ENCODE results near the gene CYSLTR2. TPM values are rescaled to one million over a fixed set of nuclear protein-coding genes. Genes with fewer than 3 reads are reported as not detected.

The CYSLTR2 gene
- total and polyA plus RNA-seq, 2 of the 8 experiments (the other 6 are each of a cell fraction or from before 2014, with no cell fraction given) = not detected

GRCh38 chr13:48629277-48629676 lies 24.5 kb upstream of the CYSLTR2 start:
- H2AFZ ChIP-seq (ENCODE audit: low read length) = no peak overlapping the region
- H3K9ac ChIP-seq (replicated peaks in 1 of 4; ENCODE audit: extremely low read depth in 1 of 4, low read depth in 3 of 4, low read length in 3 of 4) = no peak overlapping the region
- TF ChIP-seq CHD1 (IDR thresholded peaks at IDR 0.05; ENCODE audit: low read depth, low read length) (no peak), CTBP2 (IDR thresholded peaks at IDR 0.05; ENCODE audit: borderline replicate concordance, insufficient read depth, insufficient read length, low read length) (no peak)
- H3K4me2 ChIP-seq (ENCODE audit: insufficient read depth in 1 of 2, low read depth in 2 of 2, low read length in 2 of 2) = no peak overlapping the region
- no peak overlapping the region for H4K8ac ChIP-seq (ENCODE audit: extremely low read depth, insufficient read depth, low read length)
- no peaks in the 10 kb centered on the region for H3K79me1 ChIP-seq (ENCODE audit: low read depth, low read length)
- FAIRE-seq (no peak), DNase-seq (ENCODE audit: low read depth in 1 of 2, low spot score in 2 of 2) (no peak)
- H3K27me3 ChIP-seq (replicated peaks in 1 of 4; ENCODE audit: control insufficient read depth in 3 of 4, extremely low read depth in 1 of 4, insufficient read depth in 3 of 4, low read length in 3 of 4) = no peaks in the 10 kb centered on the region
- no peaks in the 10 kb centered on the region for H4K20me1 ChIP-seq (replicated peaks in 1 of 2; ENCODE audit: control insufficient read depth in 1 of 2, insufficient read depth in 2 of 2, low read length in 2 of 2)
- no peaks in the 10 kb centered on the region for H3K9me3 ChIP-seq (ENCODE audit: insufficient read depth in 2 of 2, low read depth in 1 of 2, low read length in 1 of 2)
- ChIA-PET POLR2A (ENCODE audit: partially characterized antibody) (no interaction called here), CTCF (ENCODE audit: partially characterized antibody) (no interaction called here)
- H3K23ac ChIP-seq (ENCODE audit: insufficient read length) = no peak overlapping the region
- no peak overlapping the region for H3K14ac ChIP-seq (ENCODE audit: insufficient read length)
- no peak overlapping the region for H3K27ac ChIP-seq (ENCODE audit: low read depth, low read length)
- no peaks in the 10 kb centered on the region for H3K36me3 ChIP-seq (ENCODE audit: control insufficient read depth in 2 of 4, insufficient read depth in 4 of 4, low read length in 3 of 4)
- H3K4ac ChIP-seq (replicated peaks; ENCODE audit: insufficient read length, low read depth, low read length) = no peak overlapping the region
- no peak overlapping the region for H2BK12ac ChIP-seq (ENCODE audit: low read depth, low read length)
- no peak overlapping the region for H4K91ac ChIP-seq (replicated peaks; ENCODE audit: insufficient read length, low read length)
- no peak overlapping the region for H2BK15ac ChIP-seq (ENCODE audit: low read length)
- H4K5ac ChIP-seq (ENCODE audit: insufficient read length, low read depth, low read length) = no peak overlapping the region
- no peaks in the 10 kb centered on the region for H3K23me2 ChIP-seq (ENCODE audit: low read depth, low read length)
- H3K4me3 ChIP-seq (ENCODE audit: extremely low read depth in 1 of 4, insufficient read depth in 2 of 4, low read depth in 3 of 4, low read length in 4 of 4) = no peak overlapping the region
- H3K56ac ChIP-seq (replicated peaks; ENCODE audit: insufficient read length, low read depth, low read length) = no peak overlapping the region
- no peak overlapping the region for H2BK120ac ChIP-seq (replicated peaks; ENCODE audit: low read depth, low read length)
- H3K18ac ChIP-seq (ENCODE audit: extremely low read depth, low read length) = no peak overlapping the region
- H2AK5ac ChIP-seq (ENCODE audit: low read depth, low read length) = no peak overlapping the region
- H2BK5ac ChIP-seq (ENCODE audit: low read depth, low read length) = no peak overlapping the region
- H3K79me2 ChIP-seq (ENCODE audit: control insufficient read depth in 1 of 2, insufficient read depth in 2 of 2, low read length in 2 of 2) = no peaks in the 10 kb centered on the region
- WGBS, 2 experiments (ENCODE audit: extremely low coverage in 1 of 2, insufficient coverage in 1 of 2, insufficient read length in 1 of 2, insufficient replicate concordance in 2 of 2, low coverage in 1 of 2, low lambda C conversion rate in 2 of 2, missing lambda C conversion rate in 1 of 2) = 91% methylated on average over 4 of the region's 4 CpGs; no CpG with 5 or more reads in 1 of the 2 experiments
- no peaks in the 10 kb centered on the region for H3K4me1 ChIP-seq (replicated peaks in 1 of 4; ENCODE audit: control insufficient read depth in 3 of 4, insufficient read depth in 4 of 4, low read length in 3 of 4)
- no peak overlapping the region for H2BK20ac ChIP-seq (ENCODE audit: low read length)
